ENCODE data around the gene ALDH1A3.

GRCh38 chr15:100881573-100882336 lies 2.1 kb downstream of the ALDH1A3 start:
- TF ChIP-seq, protein P1, sequence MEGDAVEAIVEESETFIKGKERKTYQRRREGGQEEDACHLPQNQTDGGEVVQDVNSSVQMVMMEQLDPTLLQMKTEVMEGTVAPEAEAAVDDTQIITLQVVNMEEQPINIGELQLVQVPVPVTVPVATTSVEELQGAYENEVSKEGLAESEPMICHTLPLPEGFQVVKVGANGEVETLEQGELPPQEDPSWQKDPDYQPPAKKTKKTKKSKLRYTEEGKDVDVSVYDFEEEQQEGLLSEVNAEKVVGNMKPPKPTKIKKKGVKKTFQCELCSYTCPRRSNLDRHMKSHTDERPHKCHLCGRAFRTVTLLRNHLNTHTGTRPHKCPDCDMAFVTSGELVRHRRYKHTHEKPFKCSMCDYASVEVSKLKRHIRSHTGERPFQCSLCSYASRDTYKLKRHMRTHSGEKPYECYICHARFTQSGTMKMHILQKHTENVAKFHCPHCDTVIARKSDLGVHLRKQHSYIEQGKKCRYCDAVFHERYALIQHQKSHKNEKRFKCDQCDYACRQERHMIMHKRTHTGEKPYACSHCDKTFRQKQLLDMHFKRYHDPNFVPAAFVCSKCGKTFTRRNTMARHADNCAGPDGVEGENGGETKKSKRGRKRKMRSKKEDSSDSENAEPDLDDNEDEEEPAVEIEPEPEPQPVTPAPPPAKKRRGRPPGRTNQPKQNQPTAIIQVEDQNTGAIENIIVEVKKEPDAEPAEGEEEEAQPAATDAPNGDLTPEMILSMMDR (IDR thresholded peaks at IDR 0.05), result no peak
- TF ChIP-seq CREB1 (CRISPR knock-in tag; IDR thresholded peaks at IDR 0.05), result no peak
- no peak for TF ChIP-seq MAX (CRISPR knock-in tag; IDR thresholded peaks at IDR 0.05)
- TF ChIP-seq E2F1 (CRISPR knock-in tag; IDR thresholded peaks at IDR 0.05), result no peak
- TF ChIP-seq STAT6 (CRISPR knock-in tag; conservative IDR thresholded peaks at IDR 0.05; ENCODE audit: low read depth), result no peak
- TF ChIP-seq PRRX2 (CRISPR knock-in tag; IDR thresholded peaks at IDR 0.05), result no peak
